ENCODE data around the gene MRTFB.

- TF ChIP-seq EZH2 (IDR thresholded peaks at IDR 0.05; ENCODE audit: borderline replicate concordance, low read depth, low read length, severe bottlenecking) (no peak), CTCF (IDR thresholded peaks at IDR 0.05; ENCODE audit: extremely low read depth in 1 of 2, insufficient read depth in 1 of 2, low read depth in 1 of 2, low read length in 2 of 2) (no peak), POLR2AphosphoS5 (IDR thresholded peaks at IDR 0.05; ENCODE audit: insufficient read depth, low read depth, low read length) (no peak)
Observed at GRCh38 chr16:14050291-14051027, 20.7 kb upstream of the MRTFB start.

Measured in endothelial cell of umbilical vein (primary cell).